ENCODE data around the gene PTGES3. TPM values are rescaled to one million over a fixed set of nuclear protein-coding genes. Genes with fewer than 3 reads are reported as not detected.

The PTGES3 gene
- total and polyA plus RNA-seq, 10 of the 15 experiments (the other 5 are each of a cell fraction or from before 2014, with no cell fraction given) = 117 to 520 (median 175) TPM

DNA sequence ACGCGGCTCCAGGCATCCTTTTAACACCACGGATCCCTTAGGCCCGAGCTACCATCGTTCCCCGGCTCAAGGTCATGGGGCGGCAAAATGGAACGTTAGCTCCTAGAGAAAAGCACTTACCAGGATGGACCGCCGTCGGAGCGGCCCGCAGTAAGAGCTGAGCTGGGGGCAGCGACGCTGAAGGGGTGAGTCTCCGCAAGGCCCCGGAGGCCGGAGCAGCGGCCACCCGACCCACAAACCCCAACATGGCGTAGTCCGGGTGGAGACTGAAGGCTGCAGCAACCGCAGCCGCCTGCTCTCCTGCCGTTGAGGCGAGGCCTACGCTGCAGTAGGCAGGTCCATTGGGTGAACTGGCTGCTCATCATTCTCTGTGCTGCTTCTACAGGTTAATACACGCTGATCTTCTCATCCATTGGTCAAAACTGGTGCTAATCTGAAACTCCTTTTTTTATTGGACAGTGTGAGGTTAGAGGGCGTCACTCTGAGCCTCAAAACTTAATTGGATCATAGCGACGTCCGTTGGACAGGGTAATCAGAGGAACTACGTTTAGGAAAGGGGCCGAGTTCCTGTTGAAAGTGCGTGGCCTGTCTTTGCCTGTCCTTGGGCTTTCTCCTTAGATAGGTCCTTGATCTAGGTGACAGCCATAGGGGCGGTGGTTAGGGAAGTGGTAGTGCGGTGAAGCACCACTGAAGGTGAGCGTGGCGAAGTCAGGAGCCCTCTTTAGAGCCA is 42.2 kb downstream of the PTGES3 start, which contains the start of gene ATP5F1B (continued):
- TF ChIP-seq SRF (IDR thresholded peaks at IDR 0.05; ENCODE audit: low read depth in 2 of 2, low read length in 2 of 2) (0 out of 4 replicates have a peak, but pooled peaks of 1 of the 2 experiments have one; percentile 16), PML (IDR thresholded peaks at IDR 0.05; ENCODE audit: low read length) (peak; percentile 96), TCF12 (IDR thresholded peaks at IDR 0.05; ENCODE audit: low read depth, low read length) (peak; percentile 81; the same call in 1 of the 2 replicates), ZNF207 (IDR thresholded peaks at IDR 0.05; ENCODE audit: borderline replicate concordance) (peak; percentile 30; the same call in 1 of the 2 replicates), EP300 (IDR thresholded peaks at IDR 0.05; ENCODE audit: borderline replicate concordance in 1 of 2, control insufficient read depth in 1 of 2, low read depth in 2 of 2, low read length in 2 of 2) (no peak), DPF2 (IDR thresholded peaks at IDR 0.05) (peak; percentile 100), RAD21 (IDR thresholded peaks at IDR 0.05; ENCODE audit: insufficient read depth, low read depth, low read length) (no peak), CBFB (IDR thresholded peaks at IDR 0.05; ENCODE audit: low read depth) (peak; percentile 98; the same call in 1 of the 2 replicates), E2F4 (IDR thresholded peaks at IDR 0.05; ENCODE audit: low read depth, low read length) (no peak), LARP7 (IDR thresholded peaks at IDR 0.05) (peak; percentile 65; the same call in 1 of the 2 replicates), SP1 (IDR thresholded peaks at IDR 0.05; ENCODE audit: low read depth, low read length) (peak; percentile 100), JUNB (IDR thresholded peaks at IDR 0.05) (no peak), SUPT20H (IDR thresholded peaks at IDR 0.05; ENCODE audit: borderline replicate concordance, control insufficient read depth, low read depth, low read length) (no peak), REST (IDR thresholded peaks at IDR 0.05; ENCODE audit: low read depth, low read length) (0 out of 2 replicates have a peak, but pooled peaks have one; percentile 17), ASH2L (IDR thresholded peaks at IDR 0.05; ENCODE audit: borderline replicate concordance, low read depth) (no peak), BACH1 (IDR thresholded peaks at IDR 0.05; ENCODE audit: borderline replicate concordance) (peak; percentile 66; the same call in 1 of the 2 replicates), YBX1 (IDR thresholded peaks at IDR 0.05) (no peak), FOXK2 (IDR thresholded peaks at IDR 0.05) (no peak; the same call in 1 of the 2 replicates), POU2F2 (IDR thresholded peaks at IDR 0.05; ENCODE audit: borderline replicate concordance, low read depth, low read length) (peak; percentile 89)
- TF ChIP-seq, protein P1, sequence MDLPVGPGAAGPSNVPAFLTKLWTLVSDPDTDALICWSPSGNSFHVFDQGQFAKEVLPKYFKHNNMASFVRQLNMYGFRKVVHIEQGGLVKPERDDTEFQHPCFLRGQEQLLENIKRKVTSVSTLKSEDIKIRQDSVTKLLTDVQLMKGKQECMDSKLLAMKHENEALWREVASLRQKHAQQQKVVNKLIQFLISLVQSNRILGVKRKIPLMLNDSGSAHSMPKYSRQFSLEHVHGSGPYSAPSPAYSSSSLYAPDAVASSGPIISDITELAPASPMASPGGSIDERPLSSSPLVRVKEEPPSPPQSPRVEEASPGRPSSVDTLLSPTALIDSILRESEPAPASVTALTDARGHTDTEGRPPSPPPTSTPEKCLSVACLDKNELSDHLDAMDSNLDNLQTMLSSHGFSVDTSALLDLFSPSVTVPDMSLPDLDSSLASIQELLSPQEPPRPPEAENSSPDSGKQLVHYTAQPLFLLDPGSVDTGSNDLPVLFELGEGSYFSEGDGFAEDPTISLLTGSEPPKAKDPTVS (IDR thresholded peaks at IDR 0.05; ENCODE audit: low read depth, low read length) = no peak
